Measurements from ENCODE around the gene SLC35D2.

DNA sequence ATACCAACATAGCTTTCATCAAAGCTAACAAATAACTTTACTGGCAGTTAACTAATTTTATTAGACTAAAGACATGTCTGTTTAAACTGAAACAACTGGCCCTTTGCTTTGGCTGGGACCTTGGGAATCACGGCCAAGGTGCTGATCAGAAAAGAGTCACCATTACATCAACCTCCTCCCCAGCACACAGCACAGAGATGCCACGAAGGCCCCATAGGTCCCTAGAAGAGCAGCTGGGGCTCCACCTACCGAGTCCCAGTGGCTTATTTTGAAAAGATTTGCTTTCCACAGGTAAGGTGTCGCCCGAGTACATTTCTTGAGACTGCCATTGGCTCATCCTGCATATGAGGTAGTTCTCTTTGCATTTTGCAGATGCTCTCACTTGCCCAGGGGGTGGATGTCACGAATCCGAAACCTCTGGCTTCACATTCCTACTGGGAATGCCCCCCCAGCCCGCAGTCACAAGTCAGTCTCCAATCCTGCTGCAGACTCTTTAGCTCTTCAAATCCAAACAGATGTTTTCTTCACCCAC lies 62.7 kb downstream of the SLC35D2 start:
- TF ChIP-seq, protein P1, sequence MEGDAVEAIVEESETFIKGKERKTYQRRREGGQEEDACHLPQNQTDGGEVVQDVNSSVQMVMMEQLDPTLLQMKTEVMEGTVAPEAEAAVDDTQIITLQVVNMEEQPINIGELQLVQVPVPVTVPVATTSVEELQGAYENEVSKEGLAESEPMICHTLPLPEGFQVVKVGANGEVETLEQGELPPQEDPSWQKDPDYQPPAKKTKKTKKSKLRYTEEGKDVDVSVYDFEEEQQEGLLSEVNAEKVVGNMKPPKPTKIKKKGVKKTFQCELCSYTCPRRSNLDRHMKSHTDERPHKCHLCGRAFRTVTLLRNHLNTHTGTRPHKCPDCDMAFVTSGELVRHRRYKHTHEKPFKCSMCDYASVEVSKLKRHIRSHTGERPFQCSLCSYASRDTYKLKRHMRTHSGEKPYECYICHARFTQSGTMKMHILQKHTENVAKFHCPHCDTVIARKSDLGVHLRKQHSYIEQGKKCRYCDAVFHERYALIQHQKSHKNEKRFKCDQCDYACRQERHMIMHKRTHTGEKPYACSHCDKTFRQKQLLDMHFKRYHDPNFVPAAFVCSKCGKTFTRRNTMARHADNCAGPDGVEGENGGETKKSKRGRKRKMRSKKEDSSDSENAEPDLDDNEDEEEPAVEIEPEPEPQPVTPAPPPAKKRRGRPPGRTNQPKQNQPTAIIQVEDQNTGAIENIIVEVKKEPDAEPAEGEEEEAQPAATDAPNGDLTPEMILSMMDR (tag by site-specific recombination; IDR thresholded peaks at IDR 0.05): no peak
- TF ChIP-seq ZNF169 (tag by site-specific recombination; IDR thresholded peaks at IDR 0.05) (no peak), ZNF155 (tag by site-specific recombination; IDR thresholded peaks at IDR 0.05) (no peak), ZNF302 (tag by site-specific recombination; IDR thresholded peaks at IDR 0.05; ENCODE audit: low read depth) (no peak), ZNF510 (tag by site-specific recombination; IDR thresholded peaks at IDR 0.05; ENCODE audit: insufficient replicate concordance) (no peak), ZFP3 (tag by site-specific recombination; IDR thresholded peaks at IDR 0.05; ENCODE audit: low read depth) (no peak)
- TF ChIP-seq, protein P2, sequence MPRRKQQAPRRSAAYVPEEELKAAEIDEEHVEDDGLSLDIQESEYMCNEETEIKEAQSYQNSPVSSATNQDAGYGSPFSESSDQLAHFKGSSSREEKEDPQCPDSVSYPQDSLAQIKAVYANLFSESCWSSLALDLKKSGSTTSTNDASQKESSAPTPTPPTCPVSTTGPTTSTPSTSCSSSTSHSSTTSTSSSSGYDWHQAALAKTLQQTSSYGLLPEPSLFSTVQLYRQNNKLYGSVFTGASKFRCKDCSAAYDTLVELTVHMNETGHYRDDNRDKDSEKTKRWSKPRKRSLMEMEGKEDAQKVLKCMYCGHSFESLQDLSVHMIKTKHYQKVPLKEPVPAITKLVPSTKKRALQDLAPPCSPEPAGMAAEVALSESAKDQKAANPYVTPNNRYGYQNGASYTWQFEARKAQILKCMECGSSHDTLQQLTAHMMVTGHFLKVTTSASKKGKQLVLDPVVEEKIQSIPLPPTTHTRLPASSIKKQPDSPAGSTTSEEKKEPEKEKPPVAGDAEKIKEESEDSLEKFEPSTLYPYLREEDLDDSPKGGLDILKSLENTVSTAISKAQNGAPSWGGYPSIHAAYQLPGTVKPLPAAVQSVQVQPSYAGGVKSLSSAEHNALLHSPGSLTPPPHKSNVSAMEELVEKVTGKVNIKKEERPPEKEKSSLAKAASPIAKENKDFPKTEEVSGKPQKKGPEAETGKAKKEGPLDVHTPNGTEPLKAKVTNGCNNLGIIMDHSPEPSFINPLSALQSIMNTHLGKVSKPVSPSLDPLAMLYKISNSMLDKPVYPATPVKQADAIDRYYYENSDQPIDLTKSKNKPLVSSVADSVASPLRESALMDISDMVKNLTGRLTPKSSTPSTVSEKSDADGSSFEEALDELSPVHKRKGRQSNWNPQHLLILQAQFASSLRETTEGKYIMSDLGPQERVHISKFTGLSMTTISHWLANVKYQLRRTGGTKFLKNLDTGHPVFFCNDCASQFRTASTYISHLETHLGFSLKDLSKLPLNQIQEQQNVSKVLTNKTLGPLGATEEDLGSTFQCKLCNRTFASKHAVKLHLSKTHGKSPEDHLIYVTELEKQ (tag by site-specific recombination; IDR thresholded peaks at IDR 0.05; ENCODE audit: borderline replicate concordance): no peak
- TF ChIP-seq, protein P3, sequence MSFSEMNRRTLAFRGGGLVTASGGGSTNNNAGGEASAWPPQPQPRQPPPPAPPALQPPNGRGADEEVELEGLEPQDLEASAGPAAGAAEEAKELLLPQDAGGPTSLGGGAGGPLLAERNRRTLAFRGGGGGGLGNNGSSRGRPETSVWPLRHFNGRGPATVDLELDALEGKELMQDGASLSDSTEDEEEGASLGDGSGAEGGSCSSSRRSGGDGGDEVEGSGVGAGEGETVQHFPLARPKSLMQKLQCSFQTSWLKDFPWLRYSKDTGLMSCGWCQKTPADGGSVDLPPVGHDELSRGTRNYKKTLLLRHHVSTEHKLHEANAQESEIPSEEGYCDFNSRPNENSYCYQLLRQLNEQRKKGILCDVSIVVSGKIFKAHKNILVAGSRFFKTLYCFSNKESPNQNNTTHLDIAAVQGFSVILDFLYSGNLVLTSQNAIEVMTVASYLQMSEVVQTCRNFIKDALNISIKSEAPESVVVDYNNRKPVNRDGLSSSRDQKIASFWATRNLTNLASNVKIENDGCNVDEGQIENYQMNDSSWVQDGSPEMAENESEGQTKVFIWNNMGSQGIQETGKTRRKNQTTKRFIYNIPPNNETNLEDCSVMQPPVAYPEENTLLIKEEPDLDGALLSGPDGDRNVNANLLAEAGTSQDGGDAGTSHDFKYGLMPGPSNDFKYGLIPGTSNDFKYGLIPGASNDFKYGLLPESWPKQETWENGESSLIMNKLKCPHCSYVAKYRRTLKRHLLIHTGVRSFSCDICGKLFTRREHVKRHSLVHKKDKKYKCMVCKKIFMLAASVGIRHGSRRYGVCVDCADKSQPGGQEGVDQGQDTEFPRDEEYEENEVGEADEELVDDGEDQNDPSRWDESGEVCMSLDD (tag by site-specific recombination; IDR thresholded peaks at IDR 0.05): no peak

All from HEK293 (cell line).